Islet precursor cell (in vitro differentiated cells): ENCODE data around the gene ELFN2.
A peak's percentile ranks its signal among the peaks of the same experiment; 100 is the strongest.

Source experiments
- DNase-seq: peaks from one replicate; pipeline ENCODE4 v3.0.0-alpha.2; 2018

The ELFN2 gene

DNA sequence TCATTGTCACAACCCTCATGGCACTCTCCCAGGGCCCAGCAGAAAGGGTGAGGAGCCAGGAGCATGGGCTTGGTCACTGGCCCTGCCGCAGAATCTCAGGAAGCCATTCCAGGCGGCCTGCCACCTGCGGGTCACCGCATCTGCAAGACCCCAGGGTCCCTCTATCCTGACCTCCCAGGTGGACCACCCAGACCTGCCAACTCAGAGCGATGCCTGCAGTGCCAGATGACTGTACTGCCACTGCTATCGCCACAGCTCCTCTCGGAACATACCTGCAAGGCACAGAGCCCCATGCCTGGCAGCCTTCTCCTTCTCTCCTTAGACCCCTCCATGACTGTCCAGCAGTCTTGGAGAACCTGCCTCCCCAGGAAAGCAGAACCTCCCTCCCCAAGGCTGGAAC lies 26.4 kb upstream of the ELFN2 start:
- DNase-seq: no peak

DNA sequence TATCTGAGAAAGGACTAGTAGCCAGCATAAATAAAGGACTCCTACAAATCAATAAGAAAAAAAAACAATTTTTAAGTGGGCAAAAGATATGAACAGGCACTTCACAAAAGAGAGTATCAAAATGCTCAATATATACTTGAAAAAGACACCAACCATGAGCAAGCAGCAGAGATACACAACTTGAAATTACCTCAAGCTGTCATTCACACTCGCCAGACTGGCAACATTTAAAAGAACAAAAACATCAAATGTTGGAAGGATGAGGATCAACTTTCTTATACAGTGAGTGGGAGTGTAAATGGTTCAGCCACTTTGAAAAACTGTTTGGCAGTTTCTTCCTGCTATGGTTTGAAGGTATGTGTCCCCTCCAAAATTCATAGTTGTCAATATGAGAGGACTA lies 23.9 kb upstream of the ELFN2 start:
- DNase-seq: no peak

DNA sequence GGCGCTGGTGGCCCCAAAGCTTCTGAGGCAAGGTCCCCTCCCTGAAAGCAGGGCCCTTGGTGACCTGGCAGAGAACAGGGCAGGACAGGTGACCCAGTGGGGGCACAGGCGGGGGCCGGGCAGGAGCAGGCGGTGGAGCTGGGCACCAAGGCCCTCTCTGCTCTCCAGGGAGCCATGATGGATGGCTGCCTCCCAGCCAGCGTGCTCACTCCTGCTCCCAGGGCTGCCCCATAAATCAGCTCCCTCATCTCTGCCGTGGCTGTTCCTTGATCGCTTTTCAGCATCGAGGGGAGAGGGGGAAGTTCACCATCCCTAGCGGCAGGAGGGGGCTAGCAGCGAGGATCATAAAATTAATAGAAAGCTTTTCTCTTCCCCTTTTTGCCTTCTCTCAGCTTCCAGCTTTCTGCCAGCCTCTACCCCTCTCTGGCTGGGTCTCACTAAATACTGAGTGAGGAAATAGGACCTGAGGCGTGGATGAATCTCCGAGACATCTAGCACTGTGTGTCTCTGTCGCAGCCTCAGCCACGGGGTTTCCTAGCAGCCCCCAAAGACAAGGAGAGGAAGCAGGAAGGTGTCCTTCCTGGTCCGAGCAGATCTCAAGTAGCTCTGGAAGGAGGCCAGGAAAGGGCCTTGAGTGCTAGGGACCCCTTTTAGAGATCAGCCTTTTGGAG lies 22.2 kb upstream of the ELFN2 start:
- DNase-seq: no peak

DNA sequence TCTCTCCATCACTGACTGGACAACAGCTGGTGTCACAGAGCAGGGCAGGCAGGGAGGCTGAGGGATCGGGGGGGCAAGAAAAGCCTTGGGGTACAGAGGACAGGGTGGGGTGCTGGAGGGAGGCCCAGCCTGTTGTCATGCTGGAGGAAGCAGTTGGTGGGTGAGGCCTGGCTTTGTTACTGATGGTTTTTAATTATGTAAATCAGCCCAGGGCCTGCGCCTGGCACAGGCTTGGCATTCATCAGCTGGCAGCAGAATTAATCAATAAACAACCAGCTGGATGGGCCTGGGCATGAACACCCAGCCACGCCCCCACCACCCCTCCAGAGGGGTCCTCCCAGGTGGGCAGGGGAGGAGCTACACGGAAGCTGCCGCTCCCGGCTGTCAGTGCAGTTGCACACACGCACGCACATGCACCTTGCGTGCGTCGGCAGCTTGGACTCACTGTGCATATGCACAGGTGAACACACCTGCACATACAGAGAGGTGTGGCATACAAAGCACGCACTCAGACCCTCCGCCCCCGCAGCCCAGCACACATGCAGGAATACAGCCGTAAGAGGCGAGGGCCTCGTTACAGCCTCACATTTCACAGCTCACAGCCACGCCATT lies 21.3 kb upstream of the ELFN2 start:
- DNase-seq: no peak

DNA sequence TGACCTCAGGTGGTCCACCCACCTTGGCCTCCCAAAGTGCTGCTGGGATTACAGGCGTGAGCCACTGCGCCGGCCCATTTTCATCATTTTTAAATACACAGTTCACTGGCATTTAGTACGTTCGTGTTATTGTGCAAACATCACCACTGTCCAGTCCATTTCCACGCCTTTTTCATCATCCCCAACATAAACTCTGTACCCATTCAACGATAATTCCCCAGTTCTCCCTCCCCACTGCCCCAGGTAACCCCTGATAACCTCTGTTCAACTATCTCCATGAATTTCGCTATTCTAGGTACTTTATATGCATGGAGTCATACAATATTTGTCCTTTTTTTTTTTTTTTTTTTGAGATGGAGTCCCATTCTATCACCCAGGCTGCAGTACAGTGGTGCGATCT lies 18.2 kb upstream of the ELFN2 start:
- no peak for DNase-seq

DNA sequence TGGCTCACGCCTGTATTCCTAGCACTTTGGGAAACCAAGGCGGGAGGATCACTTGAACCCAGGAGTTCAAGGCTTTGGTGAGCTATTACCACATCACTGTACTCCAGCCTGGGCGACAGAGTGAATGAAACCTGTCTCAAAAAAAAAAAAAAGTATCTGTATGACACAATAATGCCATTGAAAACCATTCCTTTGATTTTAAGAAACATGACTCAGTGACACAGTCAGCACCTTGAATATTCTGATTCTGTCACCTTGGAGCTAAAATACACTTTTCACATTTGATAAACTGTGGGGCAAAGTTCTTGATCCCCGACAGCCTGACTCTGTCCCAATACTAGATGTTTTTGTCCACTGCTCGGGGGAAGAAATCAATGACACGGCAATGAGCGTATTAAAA lies 16.7 kb upstream of the ELFN2 start:
- DNase-seq: no peak

DNA sequence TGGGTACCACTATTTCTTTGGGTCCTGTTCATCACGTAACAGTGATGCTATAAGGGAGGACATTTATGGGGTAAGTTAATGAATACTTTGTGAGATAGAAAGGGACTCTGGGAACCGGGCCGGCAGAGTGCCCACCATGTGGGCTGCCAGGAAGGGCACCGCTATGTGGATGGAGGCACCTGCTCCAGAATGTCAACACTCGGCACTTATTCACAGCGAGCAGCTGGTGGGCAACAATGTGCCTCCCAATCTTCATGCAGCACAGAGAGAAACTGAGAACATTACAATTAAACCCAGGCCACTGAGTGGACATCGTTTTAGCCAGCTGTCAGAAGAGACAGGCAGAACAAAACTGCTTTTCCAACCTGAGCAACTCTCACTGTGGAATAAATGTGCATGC lies 15.8 kb upstream of the ELFN2 start:
- DNase-seq: peak; percentile 33

DNA sequence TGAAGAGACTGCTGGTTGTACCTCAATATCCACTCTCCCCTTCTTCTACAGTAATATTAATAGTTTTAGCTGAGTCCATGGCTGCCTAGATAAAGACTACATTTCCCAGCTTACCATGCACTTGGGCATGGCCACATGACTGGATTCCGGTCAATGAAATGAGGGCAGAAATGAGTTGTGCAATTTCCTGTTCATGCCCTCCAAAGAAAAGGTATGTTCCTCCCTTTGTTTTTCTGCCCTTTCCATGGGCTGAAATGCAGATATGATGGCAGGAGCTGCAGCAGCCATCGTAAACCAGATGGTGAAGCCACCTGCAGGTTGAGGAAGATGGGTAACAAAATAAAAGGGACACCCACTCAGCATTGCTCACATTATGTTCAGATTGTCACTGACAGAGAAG lies 15.3 kb upstream of the ELFN2 start:
- peak; percentile 22 for DNase-seq

DNA sequence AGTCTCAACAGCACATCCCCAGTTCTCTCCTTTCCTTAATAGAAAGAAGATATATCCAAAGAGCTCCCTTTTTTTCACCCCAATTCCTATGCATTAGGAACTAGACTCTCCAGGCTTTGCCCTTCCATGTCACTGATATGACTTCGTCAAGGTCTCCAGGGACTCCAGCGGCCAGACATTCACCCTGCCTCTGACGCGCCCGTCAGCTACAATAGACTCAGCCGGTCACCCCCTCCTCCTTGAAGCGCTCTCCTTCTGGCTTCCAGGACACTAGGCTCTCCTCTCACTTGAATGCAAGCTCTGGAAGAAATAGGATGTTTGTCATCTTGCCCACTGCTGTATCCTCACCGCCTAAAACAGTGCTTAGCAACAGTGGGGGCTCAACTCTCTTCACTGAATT lies 14.9 kb upstream of the ELFN2 start:
- peak; percentile 21 for DNase-seq

DNA sequence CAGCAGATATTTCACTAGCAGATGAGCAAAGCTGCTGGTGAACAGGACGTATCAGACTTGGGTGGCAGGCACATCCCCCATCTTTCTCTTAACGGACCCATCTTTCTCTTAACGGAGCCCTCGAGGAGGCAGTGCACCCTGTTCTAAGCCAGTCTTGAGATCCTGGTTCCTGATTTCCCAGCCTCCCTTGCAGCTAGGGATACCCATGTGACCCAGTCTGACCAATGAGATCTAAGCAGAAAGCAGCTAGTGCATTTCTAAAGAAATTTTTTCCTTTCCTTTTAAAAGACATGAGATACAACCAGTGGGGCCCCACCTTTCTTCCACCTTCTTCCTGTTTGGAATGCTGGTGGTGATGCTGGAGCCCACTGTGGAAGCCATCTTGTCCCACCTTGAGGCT lies 13.6 kb upstream of the ELFN2 start:
- no peak for DNase-seq

DNA sequence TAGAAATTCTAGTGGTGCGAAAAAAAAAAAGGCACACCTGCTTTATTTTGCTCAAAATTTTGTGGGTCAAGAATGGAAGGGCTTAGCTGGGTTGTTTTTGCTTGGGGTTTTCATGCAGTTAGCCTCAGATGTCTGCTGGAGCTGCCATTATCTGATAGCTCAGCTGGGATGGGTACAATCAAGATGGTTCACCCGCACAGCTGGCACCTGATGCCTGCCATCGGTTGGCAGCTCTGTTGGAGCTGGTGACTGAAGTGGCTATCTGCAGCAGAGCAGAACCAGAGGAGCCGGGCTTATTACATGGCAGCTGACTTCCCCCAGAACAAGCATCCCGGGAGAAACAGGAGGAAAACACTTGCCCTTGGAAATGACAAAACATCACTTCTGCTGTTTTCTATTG lies 12.1 kb upstream of the ELFN2 start:
- DNase-seq: peak; percentile 16

DNA sequence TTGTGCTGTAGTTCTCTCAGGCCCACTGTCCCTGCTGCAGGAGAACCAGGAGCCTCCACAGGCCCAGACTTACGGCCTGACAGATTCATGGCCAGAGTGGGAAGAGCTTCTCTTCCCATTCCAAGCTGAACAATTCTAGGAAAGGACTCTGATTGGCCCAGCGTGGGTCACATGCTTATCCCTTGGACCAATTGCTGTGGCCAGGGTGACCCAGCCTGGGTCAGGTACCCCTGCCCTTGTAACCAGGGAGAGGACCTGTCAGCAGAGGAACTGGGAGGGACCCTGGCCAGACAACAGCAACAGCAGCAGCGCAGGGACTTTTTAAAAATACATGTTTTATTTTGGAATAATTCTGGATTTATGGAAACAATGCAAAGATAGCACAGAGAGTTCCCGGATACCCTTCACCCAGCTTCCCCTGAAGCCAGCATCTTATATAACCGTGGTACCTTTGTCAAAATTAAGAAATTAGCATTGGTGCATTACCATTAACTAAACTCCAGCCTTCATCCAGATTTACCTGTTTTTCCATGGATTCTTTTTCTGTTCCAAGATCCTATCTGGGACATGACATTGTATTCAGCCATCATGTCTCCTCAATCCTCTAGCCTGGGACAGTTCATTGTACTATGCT lies 8.8 kb upstream of the ELFN2 start:
- peak; percentile 52 for DNase-seq

DNA sequence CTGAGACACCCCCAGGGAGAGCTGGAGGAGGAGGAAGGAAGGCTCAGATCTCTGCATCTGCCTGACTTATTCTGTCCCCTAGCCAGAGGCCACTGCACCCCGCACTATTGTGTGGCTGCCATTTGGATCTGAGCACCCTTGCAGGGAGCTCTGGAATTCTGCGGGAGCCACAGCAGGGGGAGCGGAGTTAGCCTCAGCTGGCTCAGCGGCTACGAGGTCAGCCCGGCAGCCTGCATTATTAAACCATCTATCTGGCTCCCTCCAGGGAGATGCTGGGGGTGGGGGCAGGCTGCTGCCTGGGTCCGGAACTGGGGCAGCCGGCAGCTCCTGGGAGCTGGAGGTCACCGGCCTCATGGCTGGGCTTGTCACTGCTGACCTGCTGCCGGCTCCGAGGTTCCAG lies 6.5 kb upstream of the ELFN2 start:
- DNase-seq: no peak

DNA sequence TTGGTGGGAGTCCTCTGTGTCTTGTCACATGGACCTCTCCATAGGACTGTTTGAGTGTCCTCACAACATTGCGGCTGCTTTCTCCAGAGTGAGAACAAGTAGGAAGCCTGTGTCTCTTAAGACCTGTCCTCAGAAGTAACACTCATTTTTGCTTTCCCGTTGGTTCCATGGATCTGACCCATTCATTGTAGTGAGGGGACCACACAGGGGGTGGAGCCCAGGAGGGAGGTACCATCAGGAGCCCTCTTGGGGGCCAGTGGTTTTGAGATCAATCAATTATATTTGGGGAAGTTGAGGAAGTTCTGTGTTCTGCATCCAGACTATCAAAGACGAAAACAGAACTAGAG lies 5.4 kb upstream of the ELFN2 start:
- DNase-seq: no peak

DNA sequence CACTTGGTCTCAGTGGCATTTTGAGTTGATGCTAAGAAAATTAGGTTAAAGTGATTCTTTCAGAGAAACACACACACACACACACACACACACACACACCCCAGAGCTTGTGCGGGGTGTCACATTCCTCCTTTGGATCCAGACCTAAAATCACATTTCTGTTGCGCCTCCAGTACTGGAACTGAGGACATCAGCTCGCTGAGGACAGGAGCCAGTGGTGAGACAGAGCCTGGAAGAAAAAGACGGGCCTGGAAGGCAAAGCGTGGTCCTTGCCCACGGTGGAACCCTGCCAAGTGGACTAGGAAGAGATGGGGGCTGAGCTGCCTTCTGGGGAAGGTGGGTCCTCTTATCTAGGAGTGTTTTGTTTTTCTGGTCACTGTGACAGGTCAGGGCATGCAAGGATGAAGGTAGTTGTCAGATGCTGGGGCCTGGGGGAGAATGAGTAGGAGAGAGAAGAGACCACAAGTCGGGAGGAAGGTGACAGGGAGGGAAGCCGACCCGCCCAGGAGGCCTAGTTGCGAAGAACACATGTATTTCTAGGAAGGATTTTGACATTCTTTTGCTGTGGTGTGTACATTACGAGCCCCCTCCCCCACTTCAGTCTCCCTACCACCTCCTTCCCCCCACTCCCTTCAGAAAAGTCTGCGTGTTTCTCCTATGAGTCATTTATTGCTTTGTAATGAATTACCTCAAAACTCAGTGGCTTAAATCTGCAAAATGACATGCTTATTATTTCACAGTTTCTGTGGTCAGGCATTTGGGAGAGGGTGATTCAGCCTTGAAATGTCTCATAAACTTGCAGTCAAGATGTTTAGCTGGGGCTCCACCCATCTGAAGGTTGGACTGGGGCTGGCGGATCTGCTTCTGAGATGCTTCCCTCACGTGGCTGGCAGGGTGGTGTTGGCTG lies 4.8 kb upstream of the ELFN2 start:
- DNase-seq: no peak

DNA sequence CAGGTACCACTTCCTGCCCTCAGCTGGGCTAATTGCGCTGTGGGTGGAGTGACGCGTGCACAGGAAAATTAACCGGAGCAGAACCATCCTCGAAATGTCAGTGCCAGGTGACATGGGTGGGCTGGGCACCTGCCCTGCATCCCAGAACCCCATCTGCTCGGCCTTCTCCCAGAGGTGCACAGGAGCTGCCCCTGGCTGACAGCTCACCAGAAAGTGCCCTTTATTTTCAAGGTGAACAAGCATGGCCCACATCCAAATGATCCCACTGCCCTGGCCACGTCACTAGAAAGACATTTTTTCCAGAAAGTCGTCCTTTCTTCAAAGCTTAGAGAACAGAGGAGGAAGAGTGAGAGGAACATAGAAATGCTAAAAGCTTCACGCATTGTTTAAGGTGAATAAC lies 4.1 kb upstream of the ELFN2 start:
- DNase-seq: no peak

DNA sequence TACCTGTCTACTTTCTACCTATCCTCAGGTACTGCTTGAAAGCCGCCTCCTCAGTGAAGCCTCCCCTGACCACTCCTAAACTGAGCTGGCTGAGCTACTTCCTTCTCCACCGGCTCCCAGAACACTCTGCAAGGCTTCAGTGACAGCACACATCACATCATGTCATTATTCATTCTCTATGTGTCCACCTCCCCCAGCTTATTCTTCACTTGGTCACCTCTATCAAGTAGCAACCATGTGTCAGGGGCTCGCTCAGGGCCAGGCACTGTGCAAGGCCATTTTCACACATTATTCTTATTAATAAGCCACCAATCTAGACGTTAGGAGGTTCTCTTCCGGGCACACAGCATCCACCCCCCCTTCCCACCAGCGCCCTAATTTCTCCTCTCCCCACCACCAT lies 3.7 kb upstream of the ELFN2 start:
- no peak for DNase-seq

DNA sequence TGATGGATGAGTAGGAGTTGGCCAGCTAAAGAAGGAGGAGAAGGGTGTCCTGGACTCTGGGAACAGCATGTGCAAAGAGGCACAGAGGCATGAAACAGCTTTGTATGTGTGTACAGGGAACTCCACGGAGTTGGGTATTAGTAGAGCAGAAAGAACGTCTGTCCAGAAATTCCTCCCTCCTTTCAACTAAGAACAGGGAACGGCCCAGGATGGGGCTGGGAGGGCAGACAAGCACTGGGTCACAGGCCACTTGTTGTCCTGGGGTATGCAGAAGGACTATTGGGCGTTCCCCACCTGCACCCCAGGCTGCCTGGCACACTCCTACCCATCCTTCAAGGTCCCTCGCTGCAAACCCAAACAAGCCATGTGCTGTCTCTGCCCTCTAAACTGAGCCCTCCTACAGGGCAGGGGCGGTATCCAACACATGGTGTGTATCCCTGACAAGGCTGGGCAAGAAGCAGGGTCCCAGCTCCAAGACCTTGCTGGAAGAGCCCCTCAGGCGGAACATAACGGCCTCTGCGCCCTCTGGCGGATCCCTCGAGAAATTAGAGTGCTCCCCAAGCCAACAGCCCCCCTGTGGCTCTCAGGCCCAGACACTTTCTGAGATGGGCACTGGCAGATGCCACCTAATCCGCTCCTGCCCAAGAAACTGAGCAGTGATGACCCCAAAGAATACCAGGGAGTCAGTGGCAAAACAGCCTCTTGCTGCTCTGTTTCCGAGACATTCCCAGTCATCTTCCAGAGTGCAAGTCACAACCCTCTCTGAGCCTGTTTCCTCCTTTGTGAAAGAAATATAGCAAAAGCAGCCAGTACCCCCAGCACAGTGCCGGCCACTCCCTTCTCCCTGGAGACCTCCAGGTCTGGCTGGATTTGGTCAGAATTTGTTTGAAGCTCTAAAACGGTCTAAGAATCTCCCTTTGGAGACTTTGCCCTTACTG lies 1.6 kb upstream of the ELFN2 start:
- peak; percentile 76 for DNase-seq

DNA sequence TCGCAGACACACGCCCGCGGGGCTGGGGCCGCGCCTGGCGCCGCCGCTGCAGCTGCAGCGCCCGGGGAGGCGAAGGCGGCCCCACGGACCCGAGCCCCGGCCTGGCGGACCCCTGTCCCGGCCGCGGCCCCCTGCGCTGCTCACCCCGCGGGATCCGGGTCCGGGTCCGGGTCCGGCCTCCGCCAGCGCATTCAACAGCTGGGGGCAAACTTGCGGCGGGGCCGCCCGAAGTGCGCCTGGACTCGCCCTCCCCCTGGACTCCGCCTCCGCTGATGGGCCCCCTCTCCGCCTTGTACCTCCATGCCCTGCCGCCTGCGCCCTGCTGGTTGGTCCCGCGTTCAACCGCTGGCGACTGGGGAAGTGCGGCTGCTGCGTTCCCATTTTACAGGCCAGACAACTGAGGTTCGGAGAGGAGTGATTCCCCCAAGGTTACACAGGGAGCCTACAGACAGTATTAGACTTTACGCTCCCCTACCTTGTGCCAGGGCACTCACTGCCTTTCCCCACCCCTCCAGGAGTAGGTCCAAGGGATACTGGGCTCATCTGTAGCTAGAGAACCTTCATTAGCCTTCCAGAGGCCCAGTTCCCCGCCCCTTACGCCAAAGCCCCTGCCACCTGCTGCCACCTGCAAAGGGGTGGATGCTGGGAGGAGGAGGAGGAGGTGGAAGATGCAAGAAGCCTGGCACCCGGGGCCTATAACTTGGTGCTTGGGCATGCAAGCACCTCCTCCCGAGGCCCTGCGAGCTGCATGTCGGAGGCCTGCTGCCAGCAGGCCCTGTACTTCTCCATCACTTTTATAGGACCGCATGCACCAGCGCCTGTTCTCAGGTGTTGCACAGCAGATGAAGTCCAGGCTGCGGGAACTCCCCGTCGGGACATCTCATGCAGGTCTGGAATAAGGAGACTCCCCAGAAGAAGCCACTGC lies 694 bp upstream of the ELFN2 start:
- no peak for DNase-seq

DNA sequence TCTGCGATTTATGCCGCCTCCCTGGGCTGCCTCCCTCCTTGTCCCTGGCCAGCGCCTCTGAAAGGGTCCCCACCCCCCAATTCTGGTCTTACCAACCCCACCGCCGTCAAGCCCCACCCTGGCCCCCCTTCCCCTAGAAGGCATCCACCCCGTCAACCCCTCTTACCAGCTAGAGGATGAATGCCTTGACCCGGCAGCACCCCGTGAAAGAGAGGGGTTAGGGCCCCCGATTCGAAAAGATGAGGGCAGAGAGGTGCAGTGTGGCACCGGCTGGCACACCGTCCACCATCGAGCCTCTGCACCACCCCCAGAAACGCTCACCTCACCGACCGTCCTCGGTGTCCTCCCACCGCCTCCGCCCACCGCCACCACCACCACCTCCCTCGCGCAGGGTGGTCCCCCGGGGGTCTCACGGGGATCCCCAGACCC lies 559 bp downstream of the ELFN2 start:
- no peak for DNase-seq
